HFFc6 (cell line): Measurements from ENCODE around the gene OLFM2. TPM values are rescaled to one million over a fixed set of nuclear protein-coding genes. Genes with fewer than 3 reads are reported as not detected.
"Not testable (repeated sequence)": the region's sequence is repeated elsewhere in the genome, so short reads cannot be mapped to it uniquely, and the experiment has no call there.

Experiments used
- DNase-seq: peaks from one replicate; pipeline ENCODE4 v3.0.0-alpha.2; 2018
- H3K27ac Mint-ChIP-seq: 2 replicates; pipeline ENCODE4 v1.8.0; 2020; ENCODE audit warnings: mild to moderate bottlenecking, mixed read lengths
- H3K27me3 Mint-ChIP-seq: 2 replicates; pipeline ENCODE4 v1.8.0; 2021; ENCODE audit warnings: mild to moderate bottlenecking, moderate library complexity, mixed read lengths; ENCODE audit not compliant: insufficient read depth
- H3K36me3 Mint-ChIP-seq: 2 replicates; pipeline ENCODE4 v1.8.0; 2021; ENCODE audit warnings: low read depth, mixed read lengths
- H3K4me1 Mint-ChIP-seq: 2 replicates; pipeline ENCODE4 v1.8.0; 2020; ENCODE audit warnings: low read depth, mixed read lengths
- H3K4me3 Mint-ChIP-seq: 2 replicates; pipeline ENCODE4 v1.8.0; 2020; ENCODE audit warnings: mild to moderate bottlenecking, moderate library complexity, mixed read lengths
- H3K9me3 Mint-ChIP-seq: 2 replicates; pipeline ENCODE4 v1.8.0; 2020; ENCODE audit warnings: mild to moderate bottlenecking, mixed read lengths
- CTCF ChIP-seq: fragments of 200-600 bp; sonication (generic); IDR thresholded peaks from 2 replicates; pipeline ENCODE4 v1.5.0; 2021; ENCODE audit warnings: antibody characterized with exemption, mild to moderate bottlenecking
- total RNA-seq, 6 experiments: library from RNA; stranded (reverse); fragmentation: NEBNext Ultra II Directional; extraction: Animal tissue kit (Norgen Biotek cat#: 25700); gene quantifications; 2 replicates in 1 of 6; 3 replicates in 5 of 6; pipeline ENCODE4 v1.2.3, GENCODE V29; 2021

OLFM2 gene
- total RNA-seq, 6 experiments from 2014 or later = 1.9 to 7.0 (median 6.3) TPM

GRCh38 chr19:9823816-9824215, 112.5 kb downstream of the OLFM2 start:
- Mint-ChIP-seq H3K9me3 (no peaks in the 10 kb centered on the region), H3K36me3 (peaks cover 16% of the 10 kb centered on the region), H3K4me1 (peaks cover 19% of the 10 kb centered on the region), H3K27ac (no peak overlapping the region), H3K4me3 (no peak overlapping the region), H3K27me3 (peaks cover 4% of the 10 kb centered on the region; the same call in 1 of the 2 replicates)
- DNase-seq = no peak
- 0 out of 2 replicates have a peak, but pooled peaks have one; percentile 15 for TF ChIP-seq CTCF

GRCh38 chr19:9820034-9820433, 116.3 kb downstream of the OLFM2 start:
- H3K4me1 Mint-ChIP-seq = peaks cover 27% of the 10 kb centered on the region
- H3K4me3 Mint-ChIP-seq = peak overlapping the region; percentile 83
- DNase-seq, H3K9me3 Mint-ChIP-seq, H3K27me3 Mint-ChIP-seq: not testable (repeated sequence)
- H3K27ac Mint-ChIP-seq = peak overlapping the region; percentile 95; the same call in 1 of the 2 replicates
- H3K36me3 Mint-ChIP-seq = peaks cover 12% of the 10 kb centered on the region

- Mint-ChIP-seq H3K9me3 (no peaks in the 10 kb centered on the region), H3K36me3 (peaks cover 17% of the 10 kb centered on the region), H3K27ac (peak overlapping the region; percentile 95), H3K27me3 (peaks cover 1% of the 10 kb centered on the region), H3K4me3 (peak overlapping the region; percentile 83), H3K4me1 (peaks cover 27% of the 10 kb centered on the region)
- DNase-seq = no peak
- no peak for TF ChIP-seq CTCF
These were observed 116.8 kb downstream of the OLFM2 start for GRCh38 chr19:9819596-9819909.

GRCh38 chr19:9818734-9819595, 117.3 kb downstream of the OLFM2 start, which contains the start of gene FBXL12:
TSS of gene FBXL12 (minus strand) at chr19:9819079. CDS start at chr19:9818813, 266 bp downstream.
- Mint-ChIP-seq H3K9me3 (no peaks in the 10 kb centered on the region), H3K4me3 (peak within 1 kb of the TSS; percentile 94), H3K27ac (peak within 1 kb of the TSS; percentile 95), H3K27me3 (peaks cover 1% of the 10 kb centered on the region), H3K36me3 (peaks cover 18% of the 10 kb centered on the region), H3K4me1 (peaks cover 27% of the 10 kb centered on the region)
- peak; percentile 99 for DNase-seq
- no peak for TF ChIP-seq CTCF

- Mint-ChIP-seq H3K4me1 (peaks cover 27% of the 10 kb centered on the region), H3K4me3 (peak overlapping the region; percentile 94), H3K36me3 (peaks cover 21% of the 10 kb centered on the region), H3K27me3 (peaks cover 1% of the 10 kb centered on the region), H3K9me3 (no peaks in the 10 kb centered on the region), H3K27ac (peak overlapping the region; percentile 95)
- DNase-seq = no peak
- no peak for TF ChIP-seq CTCF
These were observed 118.1 kb downstream of the OLFM2 start for GRCh38 chr19:9818175-9818733.

GRCh38 chr19:9811139-9811538, 125.2 kb downstream of the OLFM2 start:
- H3K27ac Mint-ChIP-seq = no peak overlapping the region
- H3K4me3 Mint-ChIP-seq = no peak overlapping the region
- H3K27me3 Mint-ChIP-seq = no peaks in the 10 kb centered on the region; the same call in 1 of the 2 replicates
- no peak for TF ChIP-seq CTCF
- no peaks in the 10 kb centered on the region for H3K9me3 Mint-ChIP-seq
- no peak for DNase-seq
- peaks cover 16% of the 10 kb centered on the region for H3K36me3 Mint-ChIP-seq
- H3K4me1 Mint-ChIP-seq = no peaks in the 10 kb centered on the region; the same call in 1 of the 2 replicates
